ENCODE measurements around the gene COPG1.
"Not testable (repeated sequence)": the region's sequence is repeated elsewhere in the genome, so short reads cannot be mapped to it uniquely, and the experiment has no call there.

Gene COPG1

DNA sequence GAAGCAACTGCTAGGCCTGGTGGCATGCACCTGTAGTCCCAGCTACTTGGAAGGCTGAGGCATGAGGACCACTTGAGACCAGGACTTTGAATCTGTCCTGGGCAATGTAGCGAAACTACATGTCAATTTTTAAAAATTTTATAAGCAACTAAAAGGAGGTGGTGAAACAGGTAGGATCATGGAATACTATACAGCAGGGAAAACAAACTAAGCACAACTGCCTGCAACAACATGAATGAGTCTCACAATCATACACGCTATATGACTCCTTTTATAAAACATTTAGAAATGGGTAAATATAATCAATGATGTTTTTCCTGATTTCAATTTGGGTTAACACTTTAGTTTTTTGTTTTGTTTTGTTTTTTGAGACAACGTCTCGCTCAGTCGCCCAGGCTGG lies 36.2 kb upstream of the COPG1 start:
- no peak overlapping the region for H3K4me3 ChIP-seq (replicated peaks in 1 of 2; ENCODE audit: low read depth in 2 of 2, low read length in 2 of 2)
- TF ChIP-seq, protein P1, sequence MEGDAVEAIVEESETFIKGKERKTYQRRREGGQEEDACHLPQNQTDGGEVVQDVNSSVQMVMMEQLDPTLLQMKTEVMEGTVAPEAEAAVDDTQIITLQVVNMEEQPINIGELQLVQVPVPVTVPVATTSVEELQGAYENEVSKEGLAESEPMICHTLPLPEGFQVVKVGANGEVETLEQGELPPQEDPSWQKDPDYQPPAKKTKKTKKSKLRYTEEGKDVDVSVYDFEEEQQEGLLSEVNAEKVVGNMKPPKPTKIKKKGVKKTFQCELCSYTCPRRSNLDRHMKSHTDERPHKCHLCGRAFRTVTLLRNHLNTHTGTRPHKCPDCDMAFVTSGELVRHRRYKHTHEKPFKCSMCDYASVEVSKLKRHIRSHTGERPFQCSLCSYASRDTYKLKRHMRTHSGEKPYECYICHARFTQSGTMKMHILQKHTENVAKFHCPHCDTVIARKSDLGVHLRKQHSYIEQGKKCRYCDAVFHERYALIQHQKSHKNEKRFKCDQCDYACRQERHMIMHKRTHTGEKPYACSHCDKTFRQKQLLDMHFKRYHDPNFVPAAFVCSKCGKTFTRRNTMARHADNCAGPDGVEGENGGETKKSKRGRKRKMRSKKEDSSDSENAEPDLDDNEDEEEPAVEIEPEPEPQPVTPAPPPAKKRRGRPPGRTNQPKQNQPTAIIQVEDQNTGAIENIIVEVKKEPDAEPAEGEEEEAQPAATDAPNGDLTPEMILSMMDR (IDR thresholded peaks at IDR 0.05; ENCODE audit: low read depth, low read length) = no peak
- DNase-seq (ENCODE audit: low read depth in 2 of 2) = no peak

DNA sequence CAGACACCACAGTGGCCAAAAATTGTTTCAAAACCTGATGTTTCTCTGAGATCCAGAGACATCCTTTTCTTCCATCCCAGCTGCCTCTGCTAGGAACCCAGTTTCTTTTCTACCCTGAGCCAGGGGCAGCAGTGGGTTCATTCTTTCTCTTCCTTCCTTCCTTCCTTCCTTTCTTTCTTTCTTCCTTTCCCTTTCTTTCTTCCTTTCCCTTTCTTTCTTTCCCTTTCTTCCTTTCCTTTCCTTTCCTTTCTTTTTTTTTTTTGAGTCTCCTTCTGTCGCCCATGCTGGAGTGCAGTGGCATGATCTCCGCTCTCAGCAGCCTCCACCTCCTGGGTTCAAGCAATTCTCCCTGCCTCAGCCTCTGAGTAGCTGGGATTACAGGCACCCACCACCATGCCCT lies 30.7 kb upstream of the COPG1 start:
- no peak for DNase-seq (ENCODE audit: low read depth in 2 of 2)
- TF ChIP-seq, protein P1 (IDR thresholded peaks at IDR 0.05; ENCODE audit: low read depth, low read length) = no peak
- H3K4me3 ChIP-seq (replicated peaks in 1 of 2; ENCODE audit: low read depth in 2 of 2, low read length in 2 of 2) = no peak overlapping the region

DNA sequence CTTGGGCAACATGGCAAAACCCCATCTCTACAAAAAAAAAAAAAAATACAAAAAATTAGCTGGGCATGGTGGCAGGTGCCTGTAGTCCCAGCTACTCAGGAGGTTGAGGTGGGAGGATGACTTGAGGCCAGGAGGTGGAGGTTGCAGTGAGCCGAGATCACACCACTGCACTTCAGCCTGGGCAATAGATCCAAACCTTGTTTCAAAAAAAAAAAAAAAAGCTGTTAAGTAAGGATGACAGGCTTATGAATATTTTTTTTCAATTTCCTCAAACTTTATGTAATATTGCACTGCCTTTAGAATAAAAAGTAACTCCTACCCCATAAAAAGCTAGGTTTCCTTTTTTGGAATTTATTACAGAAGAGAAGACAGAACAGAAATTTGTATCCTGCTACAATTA lies 25.0 kb upstream of the COPG1 start:
- DNase-seq (ENCODE audit: low read depth in 2 of 2); H3K4me3 ChIP-seq (replicated peaks in 1 of 2; ENCODE audit: low read depth in 2 of 2, low read length in 2 of 2): not testable (repeated sequence)

DNA sequence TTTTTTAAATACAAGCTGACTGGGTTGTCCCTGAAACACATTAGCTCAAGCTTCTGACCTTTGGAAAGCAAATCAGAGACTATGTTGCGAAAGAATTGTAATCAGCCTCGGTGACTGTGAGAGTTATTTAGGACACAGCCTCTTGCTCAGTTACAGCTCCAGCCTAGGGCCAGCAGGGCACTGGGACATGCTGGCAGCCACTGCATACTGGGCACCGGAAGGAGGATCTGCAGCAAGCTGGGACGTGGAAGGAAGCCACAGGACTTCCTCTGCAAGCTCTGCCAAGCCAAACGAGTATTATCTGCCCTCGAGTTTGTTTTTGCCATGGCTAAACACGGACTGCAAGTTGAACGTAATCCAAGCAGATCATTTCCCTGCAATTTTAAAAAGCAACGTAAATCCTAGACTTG lies 24.4 kb upstream of the COPG1 start:
- DNase-seq (ENCODE audit: low read depth in 2 of 2) = peak; percentile 76 to 88
- peak overlapping the region in 1 of 2 donors; percentile 37 for H3K4me3 ChIP-seq (replicated peaks in 1 of 2; ENCODE audit: low read depth in 2 of 2, low read length in 2 of 2)

DNA sequence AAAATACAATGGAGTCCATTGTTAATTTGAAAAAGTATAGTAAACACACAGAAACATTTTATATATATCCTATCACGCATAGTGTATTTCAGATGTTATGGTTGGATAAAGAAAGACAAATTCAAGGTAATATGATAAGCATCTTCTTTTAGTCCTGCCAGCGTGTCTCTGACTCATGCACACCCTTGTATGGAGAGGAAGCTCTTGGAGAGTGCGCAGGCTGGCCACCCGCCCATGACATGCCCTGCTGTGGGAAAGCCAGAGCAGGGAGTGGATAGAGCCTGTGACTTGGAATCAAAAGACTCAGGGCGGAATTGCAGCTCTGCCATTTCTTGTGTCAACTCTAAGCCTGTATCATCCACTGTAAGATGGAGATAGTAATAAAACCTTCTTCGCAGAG lies 23.0 kb upstream of the COPG1 start:
- H3K4me3 ChIP-seq (replicated peaks in 1 of 2; ENCODE audit: low read depth in 2 of 2, low read length in 2 of 2) = no peak overlapping the region
- peak; percentile 86 to 89 for DNase-seq (ENCODE audit: low read depth in 2 of 2)
- TF ChIP-seq, protein P1 (IDR thresholded peaks at IDR 0.05; ENCODE audit: low read depth, low read length) = no peak

More for the DNA sequence above, 24.4 kb upstream of the COPG1 start:
- TF ChIP-seq, protein P1 (IDR thresholded peaks at IDR 0.05; ENCODE audit: low read depth, low read length) = no peak

DNA sequence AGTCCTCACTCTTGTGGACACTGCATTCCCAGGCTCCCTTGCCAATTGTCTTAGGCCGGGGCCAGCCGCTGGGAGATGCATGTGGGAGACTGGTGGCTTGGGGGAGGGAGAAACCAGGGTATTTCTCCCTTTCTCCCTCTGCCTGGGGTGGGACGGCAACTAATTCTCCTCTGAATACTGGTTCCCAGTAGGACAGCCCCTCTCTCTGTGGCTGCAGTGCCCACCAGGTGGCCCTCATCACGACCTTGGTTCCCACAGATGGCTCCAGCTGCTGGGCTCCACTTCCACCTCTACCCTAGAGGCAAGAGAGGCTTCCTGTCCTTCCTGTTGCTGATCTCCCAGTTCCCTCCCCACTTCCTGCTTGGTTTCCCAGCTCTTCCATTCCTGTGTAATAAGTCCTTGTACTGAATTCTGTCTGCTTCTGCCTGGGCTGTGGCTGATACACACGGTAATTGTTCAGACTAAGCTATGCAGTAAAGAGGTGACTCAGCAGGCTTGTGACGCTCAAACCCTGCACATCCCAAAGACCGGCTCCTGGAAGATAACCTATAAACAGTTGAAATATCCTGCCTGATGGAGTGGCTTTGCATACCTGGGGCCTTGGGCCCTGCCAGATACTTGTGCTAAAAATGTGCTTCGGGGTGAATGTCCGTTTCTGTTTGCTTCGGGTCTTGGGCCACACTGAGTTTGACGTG lies 20.4 kb upstream of the COPG1 start:
- TF ChIP-seq, protein P1 (IDR thresholded peaks at IDR 0.05; ENCODE audit: low read depth, low read length) = no peak
- peak; percentile 69 to 86 for DNase-seq (ENCODE audit: low read depth in 2 of 2)
- H3K4me3 ChIP-seq (replicated peaks in 1 of 2; ENCODE audit: low read depth in 2 of 2, low read length in 2 of 2) = no peak overlapping the region

DNA sequence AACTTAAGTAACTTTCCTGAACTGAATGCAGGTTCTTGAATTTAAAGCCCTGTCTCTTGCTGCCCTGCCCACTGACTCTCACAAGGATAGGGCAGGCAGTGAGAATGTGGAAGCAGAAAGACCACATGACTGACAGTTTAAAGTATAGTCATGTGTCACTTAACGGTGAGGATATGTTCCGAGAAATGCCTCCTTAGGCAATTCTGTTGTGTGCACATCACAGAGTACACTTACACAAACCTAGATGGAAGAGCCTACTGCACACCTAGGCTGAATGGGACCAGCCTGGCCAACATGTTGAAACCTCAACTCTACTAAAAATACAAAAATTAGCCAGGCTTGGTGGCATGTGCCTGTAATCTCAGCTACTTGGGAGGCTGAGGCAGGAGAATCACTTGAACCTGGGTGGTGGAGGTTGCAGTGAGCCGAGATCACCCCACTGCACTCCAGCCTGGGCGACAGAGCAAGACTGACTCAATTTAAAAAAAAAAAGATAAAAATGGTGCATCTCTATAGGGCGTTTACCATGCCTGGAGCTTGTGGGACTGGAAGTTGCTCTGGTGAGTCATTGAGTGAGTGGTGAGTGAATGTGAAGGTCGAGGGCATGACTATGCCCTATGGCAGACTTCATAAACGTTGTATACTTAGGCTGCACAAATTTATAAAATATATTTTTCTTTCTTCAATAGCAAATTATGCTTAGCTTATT lies 18.9 kb upstream of the COPG1 start:
- DNase-seq (ENCODE audit: low read depth in 2 of 2) = peak; percentile 69 to 92
- TF ChIP-seq, protein P1 (IDR thresholded peaks at IDR 0.05; ENCODE audit: low read depth, low read length) = no peak
- H3K4me3 ChIP-seq (replicated peaks in 1 of 2; ENCODE audit: low read depth in 2 of 2, low read length in 2 of 2) = no peak overlapping the region

All from cardiac fibroblast (primary cell).